ENCODE data around the gene ACP2. TPM values are rescaled to one million over a fixed set of nuclear protein-coding genes. Genes with fewer than 3 reads are reported as not detected.
A peak's percentile ranks its signal among the peaks of the same experiment; 100 is the strongest.

ACP2 gene
- total and polyA plus RNA-seq, 9 of the 15 experiments (the other 6 are each of a cell fraction or from before 2014, with no cell fraction given), result 1.9 to 20.0 (median 11.6) TPM

- TF ChIP-seq ZNF740 (CRISPR knock-in tag; IDR thresholded peaks at IDR 0.05), result no peak
- no peak for TF ChIP-seq ZNF740 (tag; IDR thresholded peaks at IDR 0.05)
- TF ChIP-seq EWSR1 (IDR thresholded peaks at IDR 0.05; ENCODE audit: borderline replicate concordance, low read depth, partially characterized antibody), result no peak
- TF ChIP-seq PREB (CRISPR knock-in tag; IDR thresholded peaks at IDR 0.05), result no peak
- no peak for TF ChIP-seq ASH1L (IDR thresholded peaks at IDR 0.05; ENCODE audit: borderline replicate concordance, low read depth, partially characterized antibody)
- TF ChIP-seq BACH1 (tag; IDR thresholded peaks at IDR 0.05), result no peak
- TF ChIP-seq GABPB2 (CRISPR knock-in tag; conservative IDR thresholded peaks at IDR 0.05), result no peak
- TF ChIP-seq SRSF1 (IDR thresholded peaks at IDR 0.05; ENCODE audit: low read depth, low read length), result no peak
- TF ChIP-seq ETV5 (CRISPR knock-in tag; IDR thresholded peaks at IDR 0.05; ENCODE audit: low read depth), result peak; percentile 66
- peak; percentile 94 for TF ChIP-seq HCFC1 (IDR thresholded peaks at IDR 0.05; ENCODE audit: low read depth, low read length)
- TF ChIP-seq XRCC5 (IDR thresholded peaks at IDR 0.05; ENCODE audit: low read depth, low read length), result peak; percentile 99
- 0 out of 2 replicates have a peak, but pooled peaks have one; percentile 13 for TF ChIP-seq TCF7L2 (IDR thresholded peaks at IDR 0.05; ENCODE audit: low read depth, low read length)
- peak in 1 of 2 experiments; percentile 98; a peak in 2 of 4 replicates for TF ChIP-seq TRIM24 (IDR thresholded peaks at IDR 0.05)
- TF ChIP-seq MCM2 (IDR thresholded peaks at IDR 0.05; ENCODE audit: low read depth), result no peak
- TF ChIP-seq MCM3 (IDR thresholded peaks at IDR 0.05), result no peak
- no peak for TF ChIP-seq RFX1 (IDR thresholded peaks at IDR 0.05)
- no peak; the same call in 1 of the 2 replicates for TF ChIP-seq CHD2 (IDR thresholded peaks at IDR 0.05; ENCODE audit: low read depth, low read length)
- TF ChIP-seq ESRRA (IDR thresholded peaks at IDR 0.05; ENCODE audit: borderline replicate concordance, low read depth), result peak; percentile 87
- TF ChIP-seq ZNF23 (CRISPR knock-in tag; IDR thresholded peaks at IDR 0.05), result no peak
- TF ChIP-seq CLOCK (CRISPR knock-in tag; IDR thresholded peaks at IDR 0.05; ENCODE audit: borderline replicate concordance), result no peak
- TF ChIP-seq ZSCAN29 (IDR thresholded peaks at IDR 0.05), result peak; percentile 56; the same call in 1 of the 2 replicates
- no peak; the same call in none of the 2 replicates for TF ChIP-seq ATF6 (CRISPR knock-in tag; IDR thresholded peaks at IDR 0.05)
- TF ChIP-seq BMI1 (IDR thresholded peaks at IDR 0.05; ENCODE audit: low read length), result no peak; the same call in 1 of the 2 replicates
- no peak for TF ChIP-seq ELF4 (CRISPR knock-in tag; IDR thresholded peaks at IDR 0.05)
These were observed at the start of gene ACP2 (continued) for GRCh38 chr11:47248664-47249377.

All from K562 (cell line).